A549 treated with AZD2906 at 1 μM for 4 hours (cell line): ENCODE measurements around the gene TBC1D30. TPM values are rescaled to one million over a fixed set of nuclear protein-coding genes. Genes with fewer than 3 reads are reported as not detected.

Experiments used
- total RNA-seq: library from RNA; stranded (reverse); fragments of 200-300 nt; extraction: Qiagen RNA extraction; gene quantifications from 5 replicates; pipeline ENCODE4 v1.2.3, GENCODE V29; 2022

Gene TBC1D30
- total RNA-seq = 0.81 to 1.4 TPM (median 1.2 TPM) in 5 replicates

GRCh38 chr12:64824500-64825142 is at the start of gene TBC1D30:
TBC1D30 (plus strand) TSS chr12:64824647; CDS start chr12:64824880, 233 bp downstream.

Other genes with a start within 250 kb of the TBC1D30 start
- gene RASSF3, start 214.2 kb upstream of the TBC1D30 start, total RNA-seq = 17.7 to 23.3 TPM (median 19.4 TPM) in 5 replicates
- 47.6 to 58.8 TPM (median 51.3 TPM) in 5 replicates for gene GNS, start 65.2 kb upstream of the TBC1D30 start, total RNA-seq